GM12874 (cell line): ENCODE data around the gene PRPF6.

ENCODE experiments used
- CTCF ChIP-seq: IDR thresholded peaks from 2 replicates; pipeline ENCODE4 v1.5.1; 2011; ENCODE audit warnings: low read depth, mild to moderate bottlenecking, control low read depth, low read length, moderate library complexity; ENCODE audit not compliant: insufficient read depth

Gene PRPF6

GRCh38 chr20:63959699-63960075 is 21.2 kb upstream of the PRPF6 start:
- no peak for TF ChIP-seq CTCF

GRCh38 chr20:63961664-63962425 is 19.1 kb upstream of the PRPF6 start:
- no peak for TF ChIP-seq CTCF

DNA sequence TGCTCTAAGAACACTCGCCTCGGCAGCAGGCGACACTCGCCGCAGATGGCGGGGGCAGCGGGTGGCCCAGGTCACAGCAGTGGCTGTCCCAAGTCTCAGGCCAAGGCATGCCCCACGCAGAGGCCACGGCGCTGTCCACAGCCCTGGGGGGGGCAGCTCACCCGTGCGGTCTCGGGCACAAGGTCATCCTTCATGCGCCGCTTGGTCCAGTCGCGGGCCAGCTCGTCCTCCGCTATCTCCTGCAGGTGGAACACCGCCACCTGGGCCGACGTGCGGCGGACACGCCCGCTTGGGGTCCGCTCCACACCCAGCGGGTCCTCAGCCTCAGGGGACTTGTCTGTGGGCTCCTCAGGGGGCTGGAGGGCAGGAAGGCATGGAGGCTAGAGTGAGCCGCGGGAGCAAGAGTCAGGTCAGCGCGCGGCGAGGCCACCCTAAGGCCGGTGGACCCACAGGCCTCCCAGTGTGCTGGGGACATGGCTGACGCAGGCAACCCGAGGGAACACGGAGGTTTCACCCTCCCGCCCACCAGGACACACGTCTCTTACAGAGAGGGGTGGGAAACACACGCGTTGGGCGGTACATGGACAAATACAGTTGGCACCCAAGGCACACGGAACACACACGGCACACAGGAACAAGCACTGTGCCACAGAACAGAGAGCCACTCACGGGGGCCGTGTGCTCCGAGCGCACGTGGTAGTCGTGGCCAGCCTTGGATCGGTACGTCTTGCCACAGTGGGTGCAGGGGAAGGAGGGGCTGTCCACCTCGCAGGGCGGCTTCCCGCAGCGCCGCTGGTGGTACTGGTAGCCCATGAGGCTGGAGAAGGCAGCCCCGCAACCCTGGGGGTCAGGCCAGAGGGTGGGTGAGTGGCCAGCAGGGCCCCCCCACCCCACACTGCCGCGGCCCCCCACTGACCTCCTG is 18.2 kb upstream of the PRPF6 start:
- no peak for TF ChIP-seq CTCF

GRCh38 chr20:63963348-63963741 is 17.6 kb upstream of the PRPF6 start:
- no peak for TF ChIP-seq CTCF

DNA sequence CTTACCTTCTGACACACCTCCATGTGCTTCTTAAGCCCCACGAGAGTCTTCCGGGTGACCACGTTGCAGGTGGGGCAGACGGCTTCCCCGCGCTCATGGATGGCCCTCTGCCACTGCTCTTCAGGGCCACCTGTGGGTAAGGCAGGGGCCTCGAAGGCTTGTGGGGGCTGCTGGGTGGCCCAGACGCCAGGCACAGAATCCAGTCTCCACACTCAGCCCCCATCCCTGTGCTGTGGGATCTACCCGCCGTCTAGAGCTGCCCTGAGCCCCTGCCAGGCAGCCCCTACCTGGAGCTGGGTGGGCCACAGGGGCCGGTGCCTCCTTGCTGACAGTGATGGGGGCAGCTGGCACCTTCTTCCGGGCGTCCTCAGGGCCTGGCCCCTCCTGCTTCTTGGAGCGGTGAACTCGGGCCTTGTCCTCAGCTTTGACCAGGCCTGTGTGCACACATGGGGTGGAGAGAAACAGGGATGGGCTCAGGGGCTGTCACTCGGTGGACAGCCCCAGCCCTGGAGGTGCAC is 17.1 kb upstream of the PRPF6 start:
- TF ChIP-seq CTCF = no peak

GRCh38 chr20:63964412-63964811 is 16.5 kb upstream of the PRPF6 start:
- no peak for TF ChIP-seq CTCF
